HepG2 (cell line): ENCODE data around the gene CLPSL2. TPM values are rescaled to one million over a fixed set of nuclear protein-coding genes. Genes with fewer than 3 reads are reported as not detected.

Experiments
- ATAC-seq: fragments of 200-7000 bp; cut with Tn5 transposase; 3 replicates; pipeline ENCODE4 v1.9.1; 2020; ENCODE audit warnings: mild to moderate bottlenecking, moderate library complexity
- BruUV-seq: library from RNA; stranded (reverse); fragments of 400-500 nt; replicated peaks from 2 replicates; lab custom pipeline; 2021; lab: Mats Ljungman, UMichigan
- CTCF ChIA-PET: fragments of 300-600 bp; formaldehyde crosslinking; extraction: SDS; loops from one replicate; lab custom pipeline; 2021; ENCODE audit warnings: low total read pairs, inconsistent platforms, low intra/inter-chr PET ratio; lab: Yijun Ruan, JAX
- POLR2A ChIA-PET: fragments of 350-600 bp; sonication (Branson Sonifier 250); formaldehyde crosslinking; loops from one replicate; lab custom pipeline; 2020; ENCODE audit warnings: antibody characterized with exemption, inconsistent platforms; lab: Yijun Ruan, JAX
- DNase-seq: peaks from one replicate; pipeline ENCODE4 v3.0.0-alpha.2; 2015; ENCODE audit warnings: low spot score
- FAIRE-seq: peaks from 3 replicates; lab custom pipeline; 2011; peaks lifted over from hg19 to GRCh38; lab: Jason Lieb, UNC
- H2AFZ ChIP-seq: one replicate; pipeline ENCODE4 v1.6.1; 2011; ENCODE audit warnings: low read length, inconsistent platforms
- H3K27ac ChIP-seq: fragments of 300-600 bp; 3 replicates; pipeline ENCODE4 v1.8.0; 2011; ENCODE audit warnings: mixed run types, mild to moderate bottlenecking, mixed read lengths, low read length, inconsistent platforms; ENCODE audit not compliant: insufficient read depth; ENCODE audit errors: extremely low read length
- H3K27me3 ChIP-seq, 2 experiments: fragments of 200-600 bp in 1 of 2; 2 replicates in 1 of 2; 3 replicates in 1 of 2; pipeline versions ENCODE4 v1.6.0 to v1.8.0; 2011; ENCODE audit warnings: low read length in 2 of 2, mild to moderate bottlenecking in 2 of 2, moderate library complexity in 2 of 2, inconsistent platforms in 1 of 2; ENCODE audit not compliant: insufficient read depth in 2 of 2, control insufficient read depth in 1 of 2
- H3K36me3 ChIP-seq, 2 experiments: fragments of 200-600 bp in 1 of 2; replicated peaks in 1 of 2; 2 replicates in 1 of 2; 3 replicates in 1 of 2; pipeline versions ENCODE4 v1.5.1 to v1.8.0; 2011; ENCODE audit warnings: low read length in 2 of 2, inconsistent platforms in 1 of 2; ENCODE audit not compliant: insufficient read depth in 2 of 2, control insufficient read depth in 1 of 2
- H3K4me1 ChIP-seq: 2 replicates; pipeline ENCODE4 v1.5.1; 2012; ENCODE audit warnings: low read length, inconsistent platforms; ENCODE audit not compliant: insufficient read depth
- H3K4me2 ChIP-seq: 2 replicates; pipeline ENCODE4 v1.6.0; 2011; ENCODE audit warnings: low read depth, low read length, inconsistent platforms
- H3K4me3 ChIP-seq, 3 experiments: fragments of 200-600 bp in 1 of 3; sonication (generic), shearing (Covaris generic) in 1 of 3; replicated peaks in 1 of 3; 2 replicates each; pipeline ENCODE4 v1.5.1; 2011 to 2016; ENCODE audit warnings: low read length in 3 of 3, inconsistent platforms in 2 of 3, low read depth in 2 of 3, mild to moderate bottlenecking in 2 of 3, control low read depth in 1 of 3, mixed read lengths in 1 of 3; ENCODE audit not compliant: insufficient read depth in 1 of 3
- H3K79me2 ChIP-seq: one replicate; pipeline ENCODE4 v1.6.1; 2011; ENCODE audit warnings: low read length, inconsistent platforms; ENCODE audit not compliant: insufficient read depth
- H3K9ac ChIP-seq: 2 replicates; pipeline ENCODE4 v1.6.0; 2011; ENCODE audit warnings: mild to moderate bottlenecking, low read depth, low read length, inconsistent platforms; ENCODE audit not compliant: insufficient read depth
- H3K9me3 ChIP-seq: 2 replicates; pipeline ENCODE4 v1.5.1; 2012; ENCODE audit warnings: mild to moderate bottlenecking, low read length
- H4K20me1 ChIP-seq: 2 replicates; pipeline ENCODE4 v1.6.0; 2011; ENCODE audit warnings: inconsistent platforms, mild to moderate bottlenecking, low read length, moderate library complexity; ENCODE audit not compliant: insufficient read depth
- BHLHE40 ChIP-seq: IDR thresholded peaks from 2 replicates; pipeline ENCODE4 v1.6.1; 2011; ENCODE audit warnings: low read length, improper control_type of control experiment
- CEBPB ChIP-seq: IDR thresholded peaks from 2 replicates; pipeline ENCODE4 v1.6.1; 2011; ENCODE audit warnings: low read depth, low read length, improper control_type of control experiment, borderline replicate concordance
- CEBPG ChIP-seq: IDR thresholded peaks from 2 replicates; pipeline ENCODE4 v1.6.1; 2016
- DMAP1 ChIP-seq: IDR thresholded peaks from 2 replicates; pipeline ENCODE4 v1.6.1; 2016
- FOXP1 ChIP-seq, 2 experiments: fragments of 450-650 bp in 1 of 2; IDR thresholded peaks; 2 replicates each; pipeline ENCODE4 v1.6.1; 2017 to 2018; ENCODE audit warnings: antibody characterized with exemption in 1 of 2
- GATAD2A ChIP-seq: IDR thresholded peaks from 2 replicates; pipeline ENCODE4 v1.6.1; 2016
- IRF1 ChIP-seq: sonication (generic); formaldehyde crosslinking; IDR thresholded peaks from 2 replicates; pipeline ENCODE4 v1.4.0; 2020; ENCODE audit warnings: low read depth, mild to moderate bottlenecking, missing genetic modification reagents
- KLF13 ChIP-seq: sonication (generic); formaldehyde crosslinking; IDR thresholded peaks from 2 replicates; pipeline ENCODE4 v1.4.0; 2020; ENCODE audit warnings: mild to moderate bottlenecking, missing genetic modification reagents
- RFX1 ChIP-seq: fragments of 450-650 bp; IDR thresholded peaks from 2 replicates; pipeline ENCODE4 v1.6.1; 2017
- RXRB ChIP-seq: IDR thresholded peaks from 2 replicates; pipeline ENCODE4 v1.6.1; 2016; ENCODE audit warnings: borderline replicate concordance, missing genetic modification reagents, missing compliant biosample characterization
- SIX1 ChIP-seq: sonication (generic); formaldehyde crosslinking; IDR thresholded peaks from 2 replicates; pipeline ENCODE4 v1.4.0; 2020; ENCODE audit warnings: missing genetic modification reagents, borderline replicate concordance
- SP5 ChIP-seq: IDR thresholded peaks from 2 replicates; pipeline ENCODE4 v1.6.1; 2016; ENCODE audit warnings: low read depth, borderline replicate concordance
- ZC3H13 ChIP-seq: sonication (generic); formaldehyde crosslinking; IDR thresholded peaks from 2 replicates; pipeline ENCODE4 v1.8.1; 2023; ENCODE audit warnings: mild to moderate bottlenecking, missing genetic modification reagents, moderate library complexity
- ZKSCAN5 ChIP-seq: sonication (generic); formaldehyde crosslinking; IDR thresholded peaks from 2 replicates; pipeline ENCODE4 v1.5.1; 2020; ENCODE audit warnings: mild to moderate bottlenecking, missing genetic modification reagents
- ZNF747 ChIP-seq: sonication (generic); formaldehyde crosslinking; IDR thresholded peaks from 2 replicates; pipeline ENCODE4 v1.8.1; 2023; ENCODE audit warnings: missing genetic modification reagents, mild to moderate bottlenecking, borderline replicate concordance
- WGBS: methylation state at CpG from one replicate; pipeline ENCODE4 v1.1.6; 2017; ENCODE audit warnings: low lambda C conversion rate; 5-methylcytosine and 5-hydroxymethylcytosine counted together
- in situ Hi-C: cut with HindIII; loops from 2 replicates; pipeline ENCODE4 v1.10.0; 2017; ENCODE audit warnings: low pct_unique_long_range_greater_than_20kb; ENCODE audit not compliant: extremely low pct_ligation_motif_present
- intact Hi-C: fragments of 100-400 bp; cut with micrococcal nuclease; formaldehyde crosslinking; loops from one replicate; pipeline ENCODE4 v1.10.0; 2022; ENCODE audit not compliant: unreplicated experiment
- polyA plus RNA-seq, 8 experiments: library from polyadenylated mRNA; depleted of rRNA in 3 of 8; stranded (reverse) in 7 of 8; unstranded in 1 of 8; fragments of >200 nt; fragmentation: Illumina TruSeq in 4 of 8; extraction: Trizol in 4 of 8; gene quantifications; 2 replicates each; pipeline versions ENCODE4 v1.2.1 to v1.2.3, GENCODE V29; 2011 to 2016; ENCODE audit warnings: low read depth in 4 of 8, missing spikeins in 1 of 8, mixed read lengths in 1 of 8; ENCODE audit not compliant: insufficient read depth in 1 of 8
- total RNA-seq, 5 experiments: library from RNA; depleted of rRNA; stranded (reverse); fragments of >200 nt; fragmentation: Illumina TruSeq; extraction: Trizol; gene quantifications; 2 replicates each; pipeline ENCODE4 v1.2.3, GENCODE V29; 2016; ENCODE audit warnings: low read depth in 1 of 5
- TF ChIP-seq, protein P1 (sequence below): IDR thresholded peaks from 2 replicates; pipeline ENCODE4 v1.6.1; 2016; ENCODE audit warnings: low read depth, borderline replicate concordance
- TF ChIP-seq, protein P2 (sequence below): sonication (generic); formaldehyde crosslinking; IDR thresholded peaks from 2 replicates; pipeline ENCODE4 v1.5.0; 2020; ENCODE audit warnings: mild to moderate bottlenecking, missing genetic modification reagents

Gene CLPSL2
- total and polyA plus RNA-seq, 2 of the 13 experiments (the other 11 are each of a cell fraction or from before 2014, with no cell fraction given), result not detected

DNA sequence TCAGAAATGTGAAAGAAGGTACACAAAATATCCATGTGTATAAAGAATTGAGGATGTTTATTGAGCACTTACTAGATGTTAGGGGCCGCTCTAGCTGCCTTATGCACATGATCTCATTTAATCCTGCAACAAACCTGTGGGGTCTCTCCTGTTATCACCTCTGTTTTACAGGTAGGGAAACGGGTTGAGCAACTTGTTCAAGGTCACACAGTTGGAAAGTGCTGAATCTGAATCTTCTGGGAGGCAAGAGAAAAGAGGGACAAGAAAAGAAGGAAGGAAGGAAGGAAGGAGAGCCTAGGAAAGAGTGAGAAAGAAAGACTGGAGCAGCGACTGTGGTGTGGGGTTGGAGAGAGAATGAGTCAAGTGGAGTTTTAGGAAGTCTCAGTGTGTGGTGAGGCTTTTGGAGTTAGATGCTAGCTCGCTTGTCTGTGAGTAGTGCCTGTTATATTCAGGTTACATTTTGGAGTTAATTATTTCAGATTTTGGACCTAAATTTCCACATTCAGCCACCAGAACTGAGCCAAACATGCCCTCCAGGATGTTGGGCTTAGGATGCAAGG is 12.1 kb downstream of the CLPSL2 start:
- in situ Hi-C loops, result no loop called here
- TF ChIP-seq ZKSCAN5 (CRISPR knock-in tag) (no peak), KLF13 (no peak)
- ATAC-seq, result no peak
- intact Hi-C loops, result no loop called here
- no peak overlapping the region for H3K27ac ChIP-seq
- no peak for DNase-seq
- CTCF ChIA-PET, result no interaction called here
- no peak overlapping the region for H3K4me2 ChIP-seq
- H3K4me3 ChIP-seq, result no peak overlapping the region
- WGBS, result 22% methylated on average over 4 of the region's 4 CpGs
- no peaks in the 10 kb centered on the region for H4K20me1 ChIP-seq
- no TSS peak for BruUV-seq
- FAIRE-seq, result no peak
- no peaks in the 10 kb centered on the region for H3K79me2 ChIP-seq
- peaks cover 18% of the 10 kb centered on the region for H3K4me1 ChIP-seq
- H3K9ac ChIP-seq, result no peak overlapping the region
- no peaks in the 10 kb centered on the region for H3K9me3 ChIP-seq
- peaks cover 1 to 24% of the 10 kb centered on the region in 2 experiments; a peak in 3 of 5 replicates for H3K27me3 ChIP-seq
- H3K36me3 ChIP-seq, result no peaks in the 10 kb centered on the region
- no peak overlapping the region for H2AFZ ChIP-seq
- POLR2A ChIA-PET, result no interaction called here

- Histone ChIP-seq H3K79me2 (no peaks in the 10 kb centered on the region), H4K20me1 (no peaks in the 10 kb centered on the region), H2AFZ (no peak overlapping the region), H3K27ac (no peak overlapping the region), H3K9me3 (no peaks in the 10 kb centered on the region), H3K4me3 (no peak overlapping the region), H3K27me3 (peaks cover 1 to 25% of the 10 kb centered on the region in 2 experiments; a peak in 3 of 5 replicates), H3K36me3 (no peaks in the 10 kb centered on the region), H3K4me1 (peaks cover 18% of the 10 kb centered on the region), H3K9ac (no peak overlapping the region), H3K4me2 (no peak overlapping the region)
- ATAC-seq, result no peak
- no TSS peak for BruUV-seq
- CTCF ChIA-PET, result no interaction called here
- in situ Hi-C loops (no loop called here), intact Hi-C loops (no loop called here)
- no peak for DNase-seq
- 13% methylated on average over 5 of the region's 5 CpGs for WGBS
- FAIRE-seq, result no peak
- POLR2A ChIA-PET, result no interaction called here
- TF ChIP-seq SP5 (CRISPR knock-in tag), result no peak
- peak; percentile 82 for TF ChIP-seq CEBPB
- no peak for TF ChIP-seq ZC3H13
- TF ChIP-seq, protein P1, sequence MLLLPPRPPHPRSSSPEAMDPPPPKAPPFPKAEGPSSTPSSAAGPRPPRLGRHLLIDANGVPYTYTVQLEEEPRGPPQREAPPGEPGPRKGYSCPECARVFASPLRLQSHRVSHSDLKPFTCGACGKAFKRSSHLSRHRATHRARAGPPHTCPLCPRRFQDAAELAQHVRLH (CRISPR knock-in tag), result no peak
- TF ChIP-seq BHLHE40, result peak; percentile 48
- no peak for TF ChIP-seq RXRB
- TF ChIP-seq ZNF747 (CRISPR knock-in tag), result no peak
- no peak for TF ChIP-seq RFX1
- TF ChIP-seq SIX1, result no peak
- TF ChIP-seq FOXP1 (IDR thresholded peaks at IDR 0.05), result no peak
- TF ChIP-seq FOXP1 (CRISPR knock-in tag; IDR thresholded peaks at IDR 0.05), result peak; percentile 44; the same call in 1 of the 2 replicates
- TF ChIP-seq IRF1 (CRISPR knock-in tag), result no peak
- TF ChIP-seq, protein P2, sequence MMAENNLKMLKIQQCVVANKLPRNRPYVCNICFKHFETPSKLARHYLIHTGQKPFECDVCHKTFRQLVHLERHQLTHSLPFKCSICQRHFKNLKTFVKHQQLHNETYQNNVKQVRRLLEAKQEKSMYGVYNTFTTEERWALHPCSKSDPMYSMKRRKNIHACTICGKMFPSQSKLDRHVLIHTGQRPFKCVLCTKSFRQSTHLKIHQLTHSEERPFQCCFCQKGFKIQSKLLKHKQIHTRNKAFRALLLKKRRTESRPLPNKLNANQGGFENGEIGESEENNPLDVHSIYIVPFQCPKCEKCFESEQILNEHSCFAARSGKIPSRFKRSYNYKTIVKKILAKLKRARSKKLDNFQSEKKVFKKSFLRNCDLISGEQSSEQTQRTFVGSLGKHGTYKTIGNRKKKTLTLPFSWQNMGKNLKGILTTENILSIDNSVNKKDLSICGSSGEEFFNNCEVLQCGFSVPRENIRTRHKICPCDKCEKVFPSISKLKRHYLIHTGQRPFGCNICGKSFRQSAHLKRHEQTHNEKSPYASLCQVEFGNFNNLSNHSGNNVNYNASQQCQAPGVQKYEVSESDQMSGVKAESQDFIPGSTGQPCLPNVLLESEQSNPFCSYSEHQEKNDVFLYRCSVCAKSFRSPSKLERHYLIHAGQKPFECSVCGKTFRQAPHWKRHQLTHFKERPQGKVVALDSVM (CRISPR knock-in tag), result peak; percentile 72; the same call in 1 of the 2 replicates
- TF ChIP-seq GATAD2A (CRISPR knock-in tag), result no peak
- TF ChIP-seq CEBPG (CRISPR knock-in tag), result 0 out of 2 replicates have a peak, but pooled peaks have one; percentile 7
- no peak for TF ChIP-seq DMAP1 (CRISPR knock-in tag)
Measured at GRCh38 chr6:35790683-35791082, 14.3 kb downstream of the CLPSL2 start.
